Smooth muscle cell of the brain vasculature (primary cell): ENCODE data around the gene MGST2.
A peak's percentile ranks its signal among the peaks of the same experiment; 100 is the strongest.

Experiments used
- DNase-seq: peaks from one replicate; pipeline ENCODE4 v3.0.0-alpha.2; 2012; ENCODE audit warnings: low read depth, low spot score

The MGST2 gene

GRCh38 chr4:139643042-139643895 lies 22.4 kb upstream of the MGST2 start:
- DNase-seq: no peak

GRCh38 chr4:139645458-139645857 lies 20.2 kb upstream of the MGST2 start:
- DNase-seq: no peak

- no peak for DNase-seq
These were observed 18.4 kb upstream of the MGST2 start for GRCh38 chr4:139647184-139647583.

GRCh38 chr4:139647952-139648351 lies 17.7 kb upstream of the MGST2 start:
- DNase-seq: no peak

- peak; percentile 75 for DNase-seq
These were observed 14.1 kb upstream of the MGST2 start for GRCh38 chr4:139651282-139652194.

GRCh38 chr4:139654516-139654915 lies 11.1 kb upstream of the MGST2 start:
- no peak for DNase-seq

- no peak for DNase-seq
These were observed 10.5 kb upstream of the MGST2 start for GRCh38 chr4:139655116-139655515.

GRCh38 chr4:139656614-139657486 lies 8.8 kb upstream of the MGST2 start:
- no peak for DNase-seq

GRCh38 chr4:139658185-139658584 lies 7.4 kb upstream of the MGST2 start:
- no peak for DNase-seq

GRCh38 chr4:139658586-139659382 lies 6.8 kb upstream of the MGST2 start:
- no peak for DNase-seq

- DNase-seq: no peak
These were observed 5.7 kb upstream of the MGST2 start for GRCh38 chr4:139659735-139660424.

GRCh38 chr4:139660568-139661043 lies 5.0 kb upstream of the MGST2 start:
- DNase-seq: no peak

- DNase-seq: no peak
These were observed 2.0 kb upstream of the MGST2 start for GRCh38 chr4:139663561-139664138.

GRCh38 chr4:139664442-139664841 lies 1.2 kb upstream of the MGST2 start:
- DNase-seq: no peak

GRCh38 chr4:139665079-139665689 lies 435 bp upstream of the MGST2 start:
- DNase-seq: no peak

GRCh38 chr4:139666735-139667281 lies 1.2 kb downstream of the MGST2 start:
- no peak for DNase-seq

GRCh38 chr4:139668036-139668435 lies 2.4 kb downstream of the MGST2 start:
- DNase-seq: no peak

- DNase-seq: no peak
These were observed 3.1 kb downstream of the MGST2 start for GRCh38 chr4:139668658-139669201.

GRCh38 chr4:139669335-139669734 lies 3.7 kb downstream of the MGST2 start:
- DNase-seq: no peak
